Esophagus mucosa (tissue), 1 donor: ENCODE measurements around the gene MYL10. TPM values are rescaled to one million over a fixed set of nuclear protein-coding genes. Genes with fewer than 3 reads are reported as not detected.

Source experiments
- ATAC-seq: fragments of 200-7000 bp; cut with Tn5 transposase; one replicate; pipeline ENCODE4 v1.9.1; 2020
- total RNA-seq: library from RNA; stranded (reverse); gene quantifications from one replicate; pipeline ENCODE4 v1.2.4, GENCODE V29; 2023
- donor health status: DM: yes; HTN: yes; CAD: no.

Gene MYL10
- total RNA-seq = not detected

- ATAC-seq = no peak
Observed at GRCh38 chr7:101629171-101629570, at the start of gene MYL10. Gene MYL10 (minus strand): TSS chr7:101629296. CDS start chr7:101629118, 178 bp downstream.

- no peak for ATAC-seq
Observed at GRCh38 chr7:101678658-101679057, 49.6 kb upstream of the MYL10 start.

DNA sequence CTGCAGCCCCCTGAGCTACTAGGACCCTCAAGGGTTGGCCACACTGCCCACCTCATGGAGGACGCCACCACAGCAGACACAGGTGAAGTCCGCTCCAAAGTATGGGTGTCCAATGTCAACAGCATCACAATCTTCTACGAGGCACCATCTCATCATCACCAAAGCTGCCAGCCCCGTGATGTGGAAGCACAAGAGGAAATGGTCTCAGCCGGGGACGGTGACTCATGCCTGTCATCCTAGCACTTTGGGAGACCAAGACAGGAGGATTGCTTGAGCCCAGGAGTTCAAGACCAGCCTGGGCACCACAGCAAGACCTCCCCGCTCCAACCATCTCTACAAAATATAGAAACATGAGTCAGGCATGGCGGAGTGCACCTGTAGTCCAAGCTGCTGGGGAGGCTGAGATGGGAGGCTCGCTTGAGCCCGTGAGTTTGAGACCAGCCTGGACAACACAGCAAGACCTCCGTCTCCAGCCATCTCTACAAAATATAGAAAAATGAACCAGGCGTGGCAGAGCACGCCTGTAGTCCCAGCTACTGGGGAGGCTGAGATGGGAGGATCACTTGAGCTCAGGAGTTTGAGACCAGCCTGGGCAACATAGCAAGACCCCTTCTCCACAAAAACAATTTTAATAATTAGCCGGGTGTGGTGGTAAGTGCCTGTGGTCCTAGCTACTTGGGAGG, 48.8 kb upstream of the MYL10 start:
- peak; percentile 11 for ATAC-seq

GRCh38 chr7:101677391-101677790, 48.3 kb upstream of the MYL10 start:
- ATAC-seq = peak; percentile 59

DNA sequence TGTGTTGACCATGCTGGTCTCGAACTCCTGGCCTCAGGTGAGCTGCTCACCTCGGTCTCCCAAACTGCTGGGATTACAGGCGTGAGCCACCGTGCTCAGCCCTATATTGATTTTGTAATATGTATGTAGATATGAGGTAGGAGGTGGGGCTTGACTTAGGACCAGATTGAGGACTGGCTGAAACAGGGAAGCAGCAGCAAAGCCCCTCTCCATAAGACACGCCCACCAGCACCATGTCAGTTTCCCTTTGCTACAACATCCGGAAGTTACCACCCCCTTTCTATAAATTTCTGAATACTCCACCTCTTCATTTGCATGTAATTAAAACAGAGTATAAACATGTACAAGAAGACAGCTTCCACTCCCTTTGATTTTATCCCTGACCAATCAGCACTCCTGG, 47.9 kb upstream of the MYL10 start:
- no peak for ATAC-seq

DNA sequence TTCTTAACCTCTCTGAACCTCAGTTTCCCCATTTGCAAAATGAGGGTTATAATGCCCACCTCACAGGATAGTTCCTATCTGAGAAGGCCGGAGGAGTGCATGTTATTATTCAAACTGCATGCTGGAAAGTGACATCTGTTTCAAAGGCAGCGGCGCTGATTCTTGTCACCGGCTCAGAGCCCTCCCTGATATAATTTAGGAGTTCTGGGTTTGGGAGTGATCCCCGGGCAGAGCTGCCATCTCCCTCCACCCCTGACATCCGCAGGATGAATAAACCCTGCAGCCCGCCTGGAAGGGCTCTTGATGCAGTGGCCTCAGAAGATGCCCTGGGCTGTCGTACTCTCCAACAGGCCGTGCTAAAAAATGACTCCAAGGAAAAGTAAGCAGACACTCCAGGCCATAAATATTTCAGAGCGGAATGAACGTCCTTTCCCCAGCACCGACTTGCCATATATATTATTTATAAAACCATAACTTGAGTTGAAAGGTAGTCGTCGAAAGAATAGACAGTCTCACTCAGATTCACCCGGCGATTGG, 47.0 kb upstream of the MYL10 start:
- no peak for ATAC-seq

DNA sequence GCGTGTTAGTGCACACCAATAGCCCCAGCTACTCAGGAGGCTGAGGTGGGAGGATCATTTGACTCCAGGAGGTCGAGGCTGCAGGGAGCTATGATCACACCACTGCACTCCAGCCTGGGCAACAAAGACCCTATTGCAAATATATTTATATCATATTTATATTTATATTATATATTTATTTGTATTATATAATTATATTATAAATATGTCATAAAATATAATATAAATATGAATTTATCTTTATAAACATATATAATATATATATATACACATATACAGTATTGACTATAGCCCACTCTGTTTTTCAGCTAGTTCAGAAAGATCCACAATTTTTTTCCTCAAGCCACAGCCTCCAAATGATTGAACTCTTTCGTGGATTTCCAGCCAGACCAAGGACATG, 45.3 kb upstream of the MYL10 start:
- ATAC-seq = no peak

GRCh38 chr7:101673951-101674350, 44.9 kb upstream of the MYL10 start:
- ATAC-seq = no peak

GRCh38 chr7:101673315-101673714, 44.2 kb upstream of the MYL10 start:
- ATAC-seq = no peak

DNA sequence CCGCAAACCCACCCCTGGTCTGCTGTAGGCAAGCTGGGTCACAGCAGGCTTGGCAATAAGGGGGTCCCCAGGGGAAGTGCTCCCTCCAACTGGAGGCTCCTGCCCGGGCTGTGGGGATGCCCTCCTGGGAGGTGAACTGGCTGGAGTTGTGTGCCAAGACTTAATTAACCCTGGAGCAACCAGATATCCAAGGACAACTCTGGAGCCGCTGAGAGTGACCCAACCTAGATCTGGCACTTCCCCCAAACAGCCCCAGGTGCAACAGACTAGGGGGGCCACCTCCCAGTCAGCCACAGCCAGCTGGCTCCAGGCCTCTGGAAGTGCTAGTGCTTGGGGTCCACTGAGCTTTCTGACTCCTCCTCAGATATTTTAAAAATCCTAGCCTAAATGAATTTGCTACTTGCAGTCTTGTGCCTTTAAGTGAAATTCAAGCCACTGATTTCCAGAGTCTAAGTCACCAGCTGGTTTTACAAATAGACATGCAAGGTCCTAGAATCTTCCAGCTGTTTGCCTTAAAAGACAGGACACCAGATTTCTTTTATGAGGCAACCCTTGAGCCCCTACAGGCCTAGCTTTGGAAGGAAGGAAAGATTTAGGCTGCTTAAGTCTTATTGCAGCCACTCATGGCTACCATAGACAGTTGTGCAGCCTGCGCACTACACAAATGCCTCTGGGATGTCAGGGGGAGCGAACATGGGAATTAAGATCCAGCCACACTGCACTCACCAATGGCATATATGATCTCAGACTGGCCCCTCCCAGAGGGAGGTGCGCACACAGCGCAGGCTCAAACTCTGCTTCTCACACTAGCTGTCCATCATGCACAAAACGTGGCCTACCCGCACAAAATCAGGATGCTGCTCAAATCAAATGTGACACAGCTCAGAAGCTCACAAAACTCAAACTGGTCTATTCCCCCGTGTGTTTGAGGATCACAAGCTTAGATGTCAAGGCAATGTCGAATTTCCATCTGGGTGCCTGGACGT, 42.6 kb upstream of the MYL10 start:
- ATAC-seq = no peak

DNA sequence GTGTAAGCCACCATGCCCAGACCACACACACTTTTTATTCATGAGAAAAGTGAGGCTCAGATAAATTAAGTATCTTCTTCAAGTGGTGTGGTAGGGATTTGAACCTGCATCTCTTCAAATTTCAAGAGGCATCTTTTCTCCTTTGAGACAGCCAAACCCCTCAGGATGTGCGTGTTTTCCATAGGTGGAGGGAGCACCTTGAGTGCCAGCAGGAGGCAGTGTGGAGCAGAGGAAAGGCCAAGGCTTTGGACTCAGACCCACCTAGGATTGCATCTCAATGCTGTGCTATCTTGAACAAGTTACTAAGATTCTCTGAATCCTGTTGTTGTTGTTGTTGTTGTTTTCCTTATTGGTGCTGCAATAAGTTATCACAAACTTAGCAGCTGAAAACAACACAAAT, 40.2 kb upstream of the MYL10 start:
- ATAC-seq = no peak

GRCh38 chr7:101668726-101669125, 39.6 kb upstream of the MYL10 start:
- ATAC-seq = no peak

DNA sequence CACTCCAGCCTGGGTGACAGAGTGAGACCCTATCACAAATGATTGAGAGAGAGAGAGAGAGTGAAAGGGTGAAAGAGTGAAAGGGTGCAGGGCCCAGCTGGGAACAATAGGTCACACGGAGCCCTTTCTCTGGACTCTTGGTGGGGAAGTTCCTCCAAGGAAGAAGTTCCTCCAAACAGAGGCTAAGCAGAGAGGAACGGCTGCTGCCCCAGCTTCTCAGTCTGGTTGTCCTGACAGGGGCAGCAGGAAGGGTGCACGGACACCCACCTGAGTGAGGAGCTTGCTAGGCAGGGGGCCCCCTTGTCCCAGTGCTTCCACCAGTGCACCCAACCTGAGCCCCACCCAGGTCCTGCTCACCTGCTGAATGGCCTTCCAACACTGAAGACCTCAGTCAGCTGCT, 38.8 kb upstream of the MYL10 start:
- ATAC-seq = no peak

GRCh38 chr7:101667399-101667798, 38.3 kb upstream of the MYL10 start:
- no peak for ATAC-seq

DNA sequence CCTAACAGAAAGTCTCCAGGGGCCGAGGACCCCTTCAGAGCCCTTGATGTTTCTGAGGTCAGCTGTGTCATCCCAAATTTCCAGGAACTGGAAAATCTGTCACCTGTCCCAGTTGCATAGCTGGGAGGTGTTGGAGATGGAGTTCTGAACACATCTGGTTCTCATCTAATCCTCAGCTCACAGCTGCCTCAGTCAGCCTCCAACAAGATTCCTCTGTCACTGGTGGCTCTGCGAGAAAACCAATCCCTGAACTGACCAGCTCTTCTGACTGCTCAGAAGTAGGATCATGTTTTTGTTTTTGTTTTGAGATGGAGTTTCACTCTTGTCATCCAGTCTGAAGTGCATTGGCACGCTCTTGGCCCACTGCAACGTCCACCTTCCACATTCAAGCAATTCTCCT, 37.6 kb upstream of the MYL10 start:
- ATAC-seq = no peak

DNA sequence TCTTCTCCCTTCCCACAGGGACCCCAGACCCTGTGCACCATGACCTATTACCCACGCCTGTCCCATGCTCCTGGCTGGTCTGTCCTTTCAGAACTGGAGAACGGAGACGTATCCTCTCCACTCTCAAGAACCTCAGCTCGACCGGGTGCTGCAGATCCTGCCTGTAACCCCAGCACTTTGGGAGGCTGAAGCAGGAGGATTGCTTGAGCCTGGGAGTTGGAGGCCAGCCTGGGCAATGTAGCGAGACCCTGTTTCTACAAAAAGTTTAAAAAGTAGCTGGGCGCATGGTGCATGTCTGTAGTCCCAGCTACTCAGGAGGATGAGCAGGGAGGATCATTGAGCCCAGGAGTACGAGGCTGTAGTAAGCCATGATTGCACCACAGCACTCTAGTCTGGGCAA, 37.2 kb upstream of the MYL10 start:
- ATAC-seq = no peak

- no peak for ATAC-seq
Observed at GRCh38 chr7:101664893-101665471, 35.9 kb upstream of the MYL10 start.

DNA sequence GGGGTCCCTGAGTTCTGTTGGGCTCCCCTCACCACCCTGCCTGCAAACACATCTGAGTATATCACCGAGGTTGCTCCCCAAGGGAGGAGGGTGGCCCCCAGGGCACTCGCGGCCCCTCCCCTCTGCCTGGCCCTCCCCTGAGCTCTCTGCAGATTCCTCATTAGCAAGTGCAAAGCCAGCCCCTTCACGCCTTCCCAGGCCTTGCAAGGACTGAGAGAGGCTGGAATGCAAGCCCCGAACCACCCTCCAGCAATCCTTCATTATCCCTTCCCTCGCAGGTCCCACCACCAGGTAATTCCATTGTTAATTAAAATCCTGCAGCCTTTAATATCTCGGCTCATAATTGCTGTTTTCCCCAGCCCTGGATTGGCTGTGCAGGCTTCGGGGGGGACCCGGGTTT, 35.3 kb upstream of the MYL10 start:
- no peak for ATAC-seq

- ATAC-seq = no peak
Observed at GRCh38 chr7:101663747-101664146, 34.7 kb upstream of the MYL10 start.

- ATAC-seq = no peak
Observed at GRCh38 chr7:101662447-101662998, 33.4 kb upstream of the MYL10 start.

- no peak for ATAC-seq
Observed at GRCh38 chr7:101659706-101660105, 30.6 kb upstream of the MYL10 start.

DNA sequence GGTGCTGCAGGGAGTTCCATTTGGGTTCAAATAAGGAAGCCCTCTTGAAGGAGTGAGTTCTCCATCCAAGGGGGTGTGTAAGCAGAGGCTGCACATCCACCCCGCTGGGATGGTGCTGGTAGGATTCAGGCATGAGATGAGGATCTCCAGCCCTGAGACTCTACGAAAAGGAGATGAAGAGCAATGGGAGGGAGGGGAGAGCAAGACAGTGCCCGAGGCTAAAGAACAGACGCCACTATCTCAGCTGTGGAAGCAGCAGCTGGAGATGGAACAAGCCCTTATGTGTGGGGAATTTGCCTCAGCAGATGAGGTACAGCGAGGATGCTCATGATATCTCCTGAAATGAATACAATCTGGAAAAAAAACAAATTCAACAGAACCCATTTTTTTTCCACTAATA, 28.1 kb upstream of the MYL10 start:
- ATAC-seq = no peak

DNA sequence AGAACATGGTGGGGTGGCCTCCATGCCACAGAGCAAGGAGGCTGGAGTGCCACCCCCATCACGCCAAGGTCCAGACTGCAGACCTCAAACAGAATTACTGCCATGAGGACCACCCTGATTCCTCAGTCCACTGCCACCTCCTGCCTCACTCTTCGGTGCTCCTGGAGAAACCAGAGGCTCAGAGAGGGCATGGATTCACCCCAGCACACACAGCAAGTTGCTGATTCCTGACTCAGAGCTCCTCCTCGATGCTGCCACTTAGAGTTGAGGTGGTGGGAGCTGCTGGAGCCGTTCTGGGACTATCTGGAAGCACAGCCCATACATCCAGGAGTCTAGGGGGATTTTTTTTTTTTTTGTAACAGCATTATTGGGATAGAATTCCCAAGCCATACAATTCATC, 22.0 kb upstream of the MYL10 start:
- ATAC-seq = no peak
